GM18868 (cell line): ENCODE results near the gene ABCC4.

Experiments
- ATAC-seq: cut with Tn5 transposase; IDR thresholded peaks from one replicate; pipeline ENCODE4 v1.9.1; 2021; ENCODE audit warnings: mild to moderate bottlenecking, moderate library complexity; ENCODE audit not compliant: unreplicated experiment

Gene ABCC4

GRCh38 chr13:95301183-95301967 lies at the start of gene ABCC4:
ABCC4 (minus strand) TSS chr13:95301451; CDS start chr13:95301314, 137 bp downstream.
- peak; percentile 84 for ATAC-seq

GRCh38 chr13:95349267-95349666 lies 48.0 kb upstream of the ABCC4 start:
- no peak for ATAC-seq

GRCh38 chr13:95343944-95344343 lies 42.7 kb upstream of the ABCC4 start:
- no peak for ATAC-seq

- ATAC-seq, result no peak
These were observed 40.2 kb upstream of the ABCC4 start for GRCh38 chr13:95341441-95341840.

GRCh38 chr13:95338905-95339304 lies 37.7 kb upstream of the ABCC4 start:
- ATAC-seq, result no peak

GRCh38 chr13:95337597-95337996 lies 36.3 kb upstream of the ABCC4 start:
- no peak for ATAC-seq

GRCh38 chr13:95335667-95336066 lies 34.4 kb upstream of the ABCC4 start:
- ATAC-seq, result no peak

GRCh38 chr13:95328386-95328785 lies 27.1 kb upstream of the ABCC4 start:
- ATAC-seq, result no peak

- ATAC-seq, result no peak
These were observed 25.9 kb upstream of the ABCC4 start for GRCh38 chr13:95327190-95327589.

GRCh38 chr13:95326695-95327094 lies 25.4 kb upstream of the ABCC4 start:
- ATAC-seq, result no peak

GRCh38 chr13:95325485-95325884 lies 24.2 kb upstream of the ABCC4 start:
- ATAC-seq, result no peak

- ATAC-seq, result no peak
These were observed 22.8 kb upstream of the ABCC4 start for GRCh38 chr13:95323930-95324662.

GRCh38 chr13:95319551-95320274 lies 18.5 kb upstream of the ABCC4 start:
- ATAC-seq, result no peak

- ATAC-seq, result no peak
These were observed 16.1 kb upstream of the ABCC4 start for GRCh38 chr13:95317039-95317989.

- ATAC-seq, result no peak
These were observed 14.5 kb upstream of the ABCC4 start for GRCh38 chr13:95315752-95316151.

- no peak for ATAC-seq
These were observed 6.3 kb upstream of the ABCC4 start for GRCh38 chr13:95307507-95307906.

- no peak for ATAC-seq
These were observed 3.2 kb upstream of the ABCC4 start for GRCh38 chr13:95304453-95304852.

- ATAC-seq, result no peak
These were observed 730 bp upstream of the ABCC4 start for GRCh38 chr13:95301968-95302393.

GRCh38 chr13:95300625-95301182 lies 547 bp downstream of the ABCC4 start:
- peak; percentile 61 for ATAC-seq

- no peak for ATAC-seq
These were observed 2.2 kb downstream of the ABCC4 start for GRCh38 chr13:95298971-95299621.
